ENCODE data around the gene CASP5.
"Not testable (repeated sequence)": the region's sequence is repeated elsewhere in the genome, so short reads cannot be mapped to it uniquely, and the experiment has no call there.

Gene CASP5

GRCh38 chr11:105023003-105023402 lies at the start of gene CASP5:
TSS of gene CASP5 (minus strand) at chr11:105023168. CDS start at chr11:105023136, 32 bp downstream.
- DNase-seq (ENCODE audit: low read depth, low spot score), result no peak

- not testable (repeated sequence) for DNase-seq (ENCODE audit: low read depth, low spot score)
Measured at GRCh38 chr11:105072080-105072479, 49.1 kb upstream of the CASP5 start.

DNA sequence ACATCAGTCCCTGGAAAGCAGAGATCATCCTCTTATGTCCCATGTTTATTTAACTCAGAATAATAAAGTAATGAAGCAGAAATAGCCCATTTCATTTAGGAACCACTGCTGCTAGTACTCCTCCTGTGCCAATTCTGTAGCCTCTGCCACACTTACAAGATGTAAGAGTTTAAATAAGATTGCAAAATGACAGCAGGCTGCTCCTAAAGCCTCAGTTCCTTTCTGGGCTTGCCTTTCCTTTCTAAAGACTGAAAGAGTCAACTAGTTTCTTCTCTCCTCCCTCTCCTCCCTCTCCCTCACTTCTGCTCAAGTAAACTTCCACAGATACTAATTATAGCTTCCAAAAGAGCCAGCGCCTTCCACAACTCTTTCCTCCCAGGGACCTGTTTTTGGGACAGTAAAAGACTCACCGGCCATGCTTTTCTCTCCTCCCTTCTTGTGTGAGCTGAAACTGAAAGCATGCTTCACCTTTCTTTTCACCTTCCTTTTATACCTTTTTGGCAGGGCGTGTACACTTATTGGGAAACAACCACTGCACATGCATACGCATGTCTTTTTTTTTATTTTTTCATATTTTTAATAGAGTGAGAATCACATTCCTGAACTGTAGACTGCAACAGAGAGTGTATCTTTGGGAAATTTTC lies 48.2 kb upstream of the CASP5 start:
- DNase-seq (ENCODE audit: low read depth, low spot score), result no peak

- DNase-seq (ENCODE audit: low read depth, low spot score), result no peak
Measured at GRCh38 chr11:105070306-105070705, 47.3 kb upstream of the CASP5 start.

GRCh38 chr11:105069749-105070148 lies 46.8 kb upstream of the CASP5 start:
- not testable (repeated sequence) for DNase-seq (ENCODE audit: low read depth, low spot score)

GRCh38 chr11:105063245-105063941 lies 40.4 kb upstream of the CASP5 start:
- not testable (repeated sequence) for DNase-seq (ENCODE audit: low read depth, low spot score)

DNA sequence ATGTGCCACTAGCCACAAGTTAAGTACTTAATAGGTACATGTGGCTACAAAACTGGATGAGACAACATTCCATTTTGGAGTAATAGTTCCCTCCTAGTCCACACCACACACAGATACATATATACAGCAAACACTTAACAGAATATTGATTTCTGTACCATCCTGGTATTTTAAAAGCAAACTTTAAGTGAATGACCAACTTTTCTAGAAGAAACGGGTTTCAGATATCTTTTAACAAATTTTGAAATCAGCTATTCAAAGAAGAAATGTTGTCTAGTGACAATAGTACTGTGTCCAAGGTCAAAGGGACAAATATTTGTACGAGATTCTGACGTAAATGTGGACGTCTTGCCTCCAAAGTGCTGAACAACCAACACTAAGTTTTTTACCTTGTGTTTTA lies 34.5 kb upstream of the CASP5 start:
- DNase-seq (ENCODE audit: low read depth, low spot score), result no peak

- DNase-seq (ENCODE audit: low read depth, low spot score), result no peak
Measured at GRCh38 chr11:105056446-105056845, 33.5 kb upstream of the CASP5 start.

DNA sequence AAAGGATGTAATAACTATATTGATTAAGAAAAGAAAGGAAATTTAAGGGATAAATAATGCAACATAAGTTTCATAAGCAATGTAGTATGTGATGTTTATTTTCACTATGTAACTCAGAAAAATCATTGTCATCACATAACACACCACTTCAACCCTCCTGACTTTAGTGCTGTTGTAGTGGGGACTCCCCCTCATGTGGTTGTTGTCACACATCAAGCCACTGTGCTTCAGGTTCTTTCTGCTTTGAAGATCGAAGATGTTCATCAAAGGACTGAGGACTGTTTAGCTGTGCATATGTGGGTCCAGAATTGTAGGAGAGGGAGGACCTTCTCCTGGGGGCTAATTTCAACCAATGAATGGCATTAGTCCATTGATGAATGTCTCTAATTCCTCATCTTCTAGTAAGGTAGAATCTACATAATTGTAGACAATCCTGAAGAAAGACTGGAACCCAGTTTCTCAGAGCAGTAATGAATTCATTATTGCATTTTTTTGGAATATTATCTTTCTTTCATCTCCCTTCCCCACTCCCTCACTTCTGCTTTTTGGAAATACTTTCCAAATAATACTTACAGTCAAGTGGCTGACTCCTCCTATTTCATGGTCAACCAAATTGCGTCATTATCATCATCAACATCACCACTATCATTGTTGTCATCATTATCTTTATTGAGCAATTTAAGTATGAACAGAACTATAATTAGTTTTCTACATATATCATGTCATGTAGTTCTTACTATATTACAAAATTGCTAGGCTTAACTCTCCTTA lies 31.9 kb upstream of the CASP5 start:
- DNase-seq (ENCODE audit: low read depth, low spot score), result no peak

- DNase-seq (ENCODE audit: low read depth, low spot score), result no peak
Measured at GRCh38 chr11:105052487-105052886, 29.5 kb upstream of the CASP5 start.

GRCh38 chr11:105051559-105051958 lies 28.6 kb upstream of the CASP5 start:
- DNase-seq (ENCODE audit: low read depth, low spot score), result no peak

- DNase-seq (ENCODE audit: low read depth, low spot score), result no peak
Measured at GRCh38 chr11:105049481-105049880, 26.5 kb upstream of the CASP5 start.

- DNase-seq (ENCODE audit: low read depth, low spot score), result peak; percentile 82
Measured at GRCh38 chr11:105046898-105047579, 24.1 kb upstream of the CASP5 start.

- DNase-seq (ENCODE audit: low read depth, low spot score), result no peak
Measured at GRCh38 chr11:105045676-105046296, 22.8 kb upstream of the CASP5 start.

- not testable (repeated sequence) for DNase-seq (ENCODE audit: low read depth, low spot score)
Measured at GRCh38 chr11:105044557-105045524, 21.9 kb upstream of the CASP5 start, which contains the start of gene CARD16. TSS of gene CARD16 (minus strand) at chr11:105045335. CDS start at chr11:105045297, 38 bp downstream.

- no peak for DNase-seq (ENCODE audit: low read depth, low spot score)
Measured at GRCh38 chr11:105042178-105042577, 19.2 kb upstream of the CASP5 start.

- no peak for DNase-seq (ENCODE audit: low read depth, low spot score)
Measured at GRCh38 chr11:105040703-105041102, 17.7 kb upstream of the CASP5 start.

- peak; percentile 12 for DNase-seq (ENCODE audit: low read depth, low spot score)
Measured at GRCh38 chr11:105034813-105035620, 12.0 kb upstream of the CASP5 start, which contains the start of gene CASP1. TSS of gene CASP1 (minus strand) at chr11:105035144. CDS start at chr11:105035113, 31 bp downstream.

GRCh38 chr11:105034388-105034787 lies 11.4 kb upstream of the CASP5 start:
- not testable (repeated sequence) for DNase-seq (ENCODE audit: low read depth, low spot score)
